Measurements from ENCODE around the gene MCM5.

DNA sequence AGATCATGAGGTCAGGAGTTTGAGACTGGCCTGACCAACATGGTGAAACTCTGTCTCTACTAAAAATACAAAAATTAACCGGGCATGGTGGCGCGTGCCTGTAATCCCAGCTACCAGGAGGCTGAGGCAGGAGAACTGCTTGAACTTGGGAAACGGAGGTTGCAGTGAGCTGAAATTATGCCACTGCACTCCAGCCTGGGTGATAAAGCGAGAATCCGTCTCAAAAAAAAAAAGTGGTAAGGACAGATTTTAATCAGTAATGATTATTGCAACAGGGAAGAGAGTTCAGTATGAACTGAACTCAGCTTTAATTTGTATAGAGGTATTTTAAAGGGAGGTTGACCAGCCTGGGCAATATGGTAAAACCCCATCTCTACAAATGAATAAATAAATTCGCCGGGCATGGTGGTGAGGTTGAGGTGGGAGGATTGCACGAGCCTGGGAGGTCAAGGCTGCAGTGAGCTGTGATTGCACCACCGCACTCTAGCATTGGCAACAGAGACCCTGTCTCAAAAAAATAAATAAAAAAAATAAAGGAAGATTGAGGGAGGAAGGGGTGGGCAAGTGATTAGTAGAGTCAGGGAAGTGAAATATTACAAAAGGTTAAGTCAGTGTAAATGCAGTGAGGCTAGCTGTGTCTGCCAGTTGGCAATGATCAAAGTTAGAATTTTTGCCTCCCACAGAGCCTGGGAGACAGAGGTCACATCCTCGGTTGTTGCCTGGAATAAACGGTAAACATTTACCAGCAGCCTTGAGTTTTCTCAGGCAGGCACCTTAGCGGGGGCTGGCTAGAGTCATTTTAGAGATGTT is 2.6 kb upstream of the MCM5 start:
- TF ChIP-seq POLR2AphosphoS5 (IDR thresholded peaks at IDR 0.05; ENCODE audit: borderline replicate concordance, low read depth, low read length) (no peak), EZH2 (IDR thresholded peaks at IDR 0.05) (no peak)
